Mammary epithelial cell (primary cell): ENCODE results near the gene HSD17B3.

Experiments used
- CTCF ChIP-seq, 2 donors: IDR thresholded peaks in 1 of 2; conservative IDR thresholded peaks in 1 of 2; 2 replicates each; pipeline ENCODE4 v1.5.1; 2011 to 2012; ENCODE audit warnings: inconsistent platforms in 2 of 2, low read length in 2 of 2, mild to moderate bottlenecking in 2 of 2, control low read depth in 1 of 2, low read depth in 1 of 2; ENCODE audit not compliant: insufficient read depth in 1 of 2; ENCODE audit errors: extremely low read depth in 1 of 2
- EZH2 ChIP-seq: IDR thresholded peaks from 2 replicates; pipeline ENCODE4 v1.6.1; 2012; ENCODE audit warnings: low read length, inconsistent platforms, borderline replicate concordance

- TF ChIP-seq EZH2 (no peak), CTCF (conservative IDR thresholded peaks at IDR 0.05 in 1 of 2, IDR thresholded peaks at IDR 0.05 in 1 of 2; ENCODE audit: extremely low read depth in 1 of 2, insufficient read depth in 1 of 2, low read depth in 1 of 2, low read length in 2 of 2) (no peak)
These were observed 50.5 kb downstream of the HSD17B3 start for GRCh38 chr9:96251451-96251850.
